Neutrophil (primary cell): ENCODE results near the gene BRWD1.

Source experiments
- H3K27ac ChIP-seq: fragments of 200-600 bp; sonication (generic); 2 replicates; pipeline ENCODE4 v1.5.1; 2016; ENCODE audit warnings: mild to moderate bottlenecking, moderate library complexity
- H3K27me3 ChIP-seq: fragments of 200-600 bp; sonication (generic); 2 replicates; pipeline ENCODE4 v1.6.0; 2016; ENCODE audit warnings: mild to moderate bottlenecking
- H3K36me3 ChIP-seq: fragments of 200-600 bp; sonication (generic); 2 replicates; pipeline ENCODE4 v1.5.1; 2017
- H3K4me1 ChIP-seq, 2 experiments: fragments of 200-600 bp in 1 of 2; sonication (generic) in 1 of 2; 1 replicate in 1 of 2; 2 replicates in 1 of 2; pipeline versions ENCODE4 v1.5.1 to v1.6.1; 2013 to 2016; ENCODE audit warnings: low read depth in 1 of 2, low read length in 1 of 2, mild to moderate bottlenecking in 1 of 2, moderate library complexity in 1 of 2; ENCODE audit not compliant: control insufficient read depth in 1 of 2, insufficient read depth in 1 of 2
- H3K4me3 ChIP-seq, 2 experiments: fragments of 200-600 bp in 1 of 2; sonication (generic) in 1 of 2; 1 replicate in 1 of 2; 2 replicates in 1 of 2; pipeline ENCODE4 v1.5.1; 2013 to 2016; ENCODE audit warnings: low read depth in 1 of 2, low read length in 1 of 2, mild to moderate bottlenecking in 1 of 2, moderate library complexity in 1 of 2
- H3K9me3 ChIP-seq: fragments of 200-600 bp; sonication (generic); 2 replicates; pipeline ENCODE4 v1.5.1; 2016
- CTCF ChIP-seq: fragments of 200-600 bp; sonication (generic); IDR thresholded peaks from 2 replicates; pipeline ENCODE4 v1.5.1; 2016; ENCODE audit warnings: antibody characterized with exemption

Gene BRWD1

GRCh38 chr21:39155578-39155977 is 157.9 kb downstream of the BRWD1 start:
- no peaks in the 10 kb centered on the region for H3K36me3 ChIP-seq
- no peak for TF ChIP-seq CTCF
- no peaks in the 10 kb centered on the region for H3K9me3 ChIP-seq
- no peak overlapping the region for H3K4me3 ChIP-seq
- H3K27ac ChIP-seq, result no peak overlapping the region
- no peaks in the 10 kb centered on the region for H3K4me1 ChIP-seq
- no peaks in the 10 kb centered on the region for H3K27me3 ChIP-seq

GRCh38 chr21:39153842-39154241 is 159.6 kb downstream of the BRWD1 start:
- H3K9me3 ChIP-seq, result no peaks in the 10 kb centered on the region
- no peaks in the 10 kb centered on the region for H3K4me1 ChIP-seq
- TF ChIP-seq CTCF, result no peak
- no peaks in the 10 kb centered on the region for H3K36me3 ChIP-seq
- H3K27ac ChIP-seq, result no peak overlapping the region
- H3K27me3 ChIP-seq, result no peaks in the 10 kb centered on the region
- no peak overlapping the region for H3K4me3 ChIP-seq

- no peaks in the 10 kb centered on the region for H3K27me3 ChIP-seq
- H3K27ac ChIP-seq, result no peak overlapping the region
- H3K9me3 ChIP-seq, result no peaks in the 10 kb centered on the region
- no peak overlapping the region for H3K4me3 ChIP-seq
- H3K36me3 ChIP-seq, result no peaks in the 10 kb centered on the region
- H3K4me1 ChIP-seq, result no peaks in the 10 kb centered on the region
- no peak for TF ChIP-seq CTCF
These were observed 160.1 kb downstream of the BRWD1 start for GRCh38 chr21:39153373-39153772.

GRCh38 chr21:39152271-39152670 is 161.2 kb downstream of the BRWD1 start:
- TF ChIP-seq CTCF, result no peak
- Histone ChIP-seq H3K9me3 (no peaks in the 10 kb centered on the region), H3K4me1 (no peaks in the 10 kb centered on the region), H3K4me3 (no peak overlapping the region), H3K27me3 (no peaks in the 10 kb centered on the region), H3K36me3 (no peaks in the 10 kb centered on the region), H3K27ac (no peak overlapping the region)

GRCh38 chr21:39150877-39151276 is 162.6 kb downstream of the BRWD1 start:
- Histone ChIP-seq H3K27me3 (no peaks in the 10 kb centered on the region), H3K4me1 (no peaks in the 10 kb centered on the region), H3K36me3 (no peaks in the 10 kb centered on the region), H3K27ac (no peak overlapping the region), H3K4me3 (no peak overlapping the region), H3K9me3 (no peaks in the 10 kb centered on the region)
- no peak for TF ChIP-seq CTCF

GRCh38 chr21:39150316-39150715 is 163.1 kb downstream of the BRWD1 start:
- Histone ChIP-seq H3K4me1 (no peaks in the 10 kb centered on the region), H3K27me3 (no peaks in the 10 kb centered on the region), H3K27ac (no peak overlapping the region), H3K4me3 (no peak overlapping the region), H3K9me3 (no peaks in the 10 kb centered on the region), H3K36me3 (no peaks in the 10 kb centered on the region)
- no peak for TF ChIP-seq CTCF
